PC-3 (cell line): ENCODE measurements around the gene PI4KA. TPM values are rescaled to one million over a fixed set of nuclear protein-coding genes. Genes with fewer than 3 reads are reported as not detected.

Experiments
- ATAC-seq: fragments of 200-7000 bp; cut with Tn5 transposase; 2 replicates; pipeline ENCODE4 v1.9.1; 2020; ENCODE audit warnings: mild to moderate bottlenecking, moderate library complexity
- BruUV-seq: library from RNA; stranded (reverse); fragments of 400-500 nt; replicated peaks from 2 replicates; lab custom pipeline; 2021; lab: Mats Ljungman, UMichigan
- CTCF ChIA-PET: fragments of 300-600 bp; sonication (Branson Sonifier 250); formaldehyde crosslinking; loops from one replicate; lab custom pipeline; 2022; ENCODE audit warnings: antibody characterized with exemption; lab: Charles Lee
- POLR2A ChIA-PET: fragments of 300-600 bp; sonication (Branson Sonifier 250); formaldehyde crosslinking; loops from one replicate; lab custom pipeline; 2022; ENCODE audit warnings: antibody characterized with exemption; ENCODE audit not compliant: unreplicated experiment; lab: Charles Lee
- DNase-seq: peaks from one replicate; pipeline ENCODE4 v3.0.0-alpha.2; 2015
- H2AFZ ChIP-seq: fragments of 300-600 bp; sonication (generic); 2 replicates; pipeline ENCODE4 v1.6.0; 2016; ENCODE audit warnings: antibody characterized with exemption, low read length
- H3F3A ChIP-seq: fragments of 300-600 bp; sonication (generic); one replicate; pipeline ENCODE4 v1.6.0; 2017; ENCODE audit warnings: antibody characterized with exemption, low read length, control low read depth, mild to moderate bottlenecking; ENCODE audit not compliant: unreplicated experiment
- H3K27ac ChIP-seq: fragments of 300-600 bp; sonication (generic); 2 replicates; pipeline ENCODE4 v1.5.1; 2016; ENCODE audit warnings: mild to moderate bottlenecking, low read length
- H3K27me3 ChIP-seq: fragments of 300-600 bp; sonication (generic); 2 replicates; pipeline ENCODE4 v1.6.1; 2016; ENCODE audit warnings: low read length, mixed read lengths
- H3K36me3 ChIP-seq: fragments of 300-600 bp; sonication (generic); 2 replicates; pipeline ENCODE4 v1.6.1; 2016; ENCODE audit warnings: low read depth, mixed run types, low read length, mixed read lengths
- H3K4me1 ChIP-seq: fragments of 300-600 bp; sonication (generic); 2 replicates; pipeline ENCODE4 v1.5.1; 2016; ENCODE audit warnings: low read length; ENCODE audit not compliant: insufficient read depth
- H3K4me2 ChIP-seq: fragments of 300-600 bp; sonication (generic); 2 replicates; pipeline ENCODE4 v1.6.0; 2016; ENCODE audit warnings: low read length
- H3K4me3 ChIP-seq: fragments of 300-600 bp; sonication (generic); 2 replicates; pipeline ENCODE4 v1.5.1; 2016; ENCODE audit warnings: mild to moderate bottlenecking, low read length, mixed read lengths
- H3K79me2 ChIP-seq: fragments of 300-600 bp; sonication (generic); 2 replicates; pipeline ENCODE4 v1.6.1; 2017; ENCODE audit warnings: low read length, mixed read lengths
- H3K9ac ChIP-seq: fragments of 300-600 bp; sonication (generic); 2 replicates; pipeline ENCODE4 v1.6.0; 2016; ENCODE audit warnings: mild to moderate bottlenecking, low read length
- H3K9me2 ChIP-seq: fragments of 300-600 bp; sonication (generic); replicated peaks from 2 replicates; pipeline ENCODE4 v1.6.1; 2016; ENCODE audit warnings: mixed run types, low read length, mixed read lengths
- H3K9me3 ChIP-seq: fragments of 300-600 bp; sonication (generic); 2 replicates; pipeline ENCODE4 v1.6.1; 2016; ENCODE audit warnings: low read length, mixed read lengths
- H4K20me1 ChIP-seq: fragments of 300-600 bp; sonication (generic); 2 replicates; pipeline ENCODE4 v1.6.1; 2016; ENCODE audit warnings: low read length, mixed read lengths
- EZH2 ChIP-seq: fragments of 300-600 bp; sonication (generic); IDR thresholded peaks from one replicate; pipeline ENCODE4 v1.6.1; 2017; ENCODE audit warnings: antibody characterized with exemption, mild to moderate bottlenecking, low read length; ENCODE audit not compliant: unreplicated experiment
- EZH2phosphoT487 ChIP-seq: fragments of 300-600 bp; sonication (generic); IDR thresholded peaks from 2 replicates; pipeline ENCODE4 v1.6.1; 2018; ENCODE audit warnings: mild to moderate bottlenecking, antibody characterized with exemption, low read length, borderline replicate concordance
- intact Hi-C: fragments of 100-400 bp; cut with micrococcal nuclease; formaldehyde crosslinking; loops from 2 replicates; pipeline ENCODE4 v1.9.0; 2023
- total RNA-seq: library from RNA; depleted of rRNA; stranded (reverse); fragments of >200 nt; gene quantifications from 2 replicates; pipeline ENCODE4 v1.2.3, GENCODE V29; 2014
- TF ChIP-seq, protein P1 (sequence below): fragments of 300-600 bp; sonication (generic); conservative IDR thresholded peaks from 2 replicates; pipeline ENCODE4 v1.5.1; 2017; ENCODE audit warnings: antibody characterized with exemption, low read depth, mild to moderate bottlenecking, low read length

Gene PI4KA
- total RNA-seq, 1 experiment from 2014 or later, result 39.7 TPM

GRCh38 chr22:20866736-20867135 lies 8.1 kb upstream of the PI4KA start:
- Histone ChIP-seq H3K27ac (no peak overlapping the region), H3K4me3 (no peak overlapping the region), H3K79me2 (peaks cover 3% of the 10 kb centered on the region; the same call in 1 of the 2 replicates), H2AFZ (no peak overlapping the region), H3K27me3 (no peaks in the 10 kb centered on the region), H3K36me3 (no peaks in the 10 kb centered on the region; the same call in 1 of the 2 replicates), H3K4me1 (peaks cover 4% of the 10 kb centered on the region), H3F3A (no peaks in the 10 kb centered on the region), H3K9me3 (no peaks in the 10 kb centered on the region), H4K20me1 (no peaks in the 10 kb centered on the region), H3K9me2 (no peaks in the 10 kb centered on the region), H3K9ac (no peak overlapping the region), H3K4me2 (no peak overlapping the region)
- TF ChIP-seq EZH2, result no peak
- TF ChIP-seq, protein P1, sequence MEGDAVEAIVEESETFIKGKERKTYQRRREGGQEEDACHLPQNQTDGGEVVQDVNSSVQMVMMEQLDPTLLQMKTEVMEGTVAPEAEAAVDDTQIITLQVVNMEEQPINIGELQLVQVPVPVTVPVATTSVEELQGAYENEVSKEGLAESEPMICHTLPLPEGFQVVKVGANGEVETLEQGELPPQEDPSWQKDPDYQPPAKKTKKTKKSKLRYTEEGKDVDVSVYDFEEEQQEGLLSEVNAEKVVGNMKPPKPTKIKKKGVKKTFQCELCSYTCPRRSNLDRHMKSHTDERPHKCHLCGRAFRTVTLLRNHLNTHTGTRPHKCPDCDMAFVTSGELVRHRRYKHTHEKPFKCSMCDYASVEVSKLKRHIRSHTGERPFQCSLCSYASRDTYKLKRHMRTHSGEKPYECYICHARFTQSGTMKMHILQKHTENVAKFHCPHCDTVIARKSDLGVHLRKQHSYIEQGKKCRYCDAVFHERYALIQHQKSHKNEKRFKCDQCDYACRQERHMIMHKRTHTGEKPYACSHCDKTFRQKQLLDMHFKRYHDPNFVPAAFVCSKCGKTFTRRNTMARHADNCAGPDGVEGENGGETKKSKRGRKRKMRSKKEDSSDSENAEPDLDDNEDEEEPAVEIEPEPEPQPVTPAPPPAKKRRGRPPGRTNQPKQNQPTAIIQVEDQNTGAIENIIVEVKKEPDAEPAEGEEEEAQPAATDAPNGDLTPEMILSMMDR, result no peak
- TF ChIP-seq EZH2phosphoT487, result no peak
- ChIA-PET CTCF (no interaction called here), POLR2A (no interaction called here)
- DNase-seq (no peak), ATAC-seq (no peak)
- BruUV-seq, result no TSS peak
- intact Hi-C loops, result no loop called here

DNA sequence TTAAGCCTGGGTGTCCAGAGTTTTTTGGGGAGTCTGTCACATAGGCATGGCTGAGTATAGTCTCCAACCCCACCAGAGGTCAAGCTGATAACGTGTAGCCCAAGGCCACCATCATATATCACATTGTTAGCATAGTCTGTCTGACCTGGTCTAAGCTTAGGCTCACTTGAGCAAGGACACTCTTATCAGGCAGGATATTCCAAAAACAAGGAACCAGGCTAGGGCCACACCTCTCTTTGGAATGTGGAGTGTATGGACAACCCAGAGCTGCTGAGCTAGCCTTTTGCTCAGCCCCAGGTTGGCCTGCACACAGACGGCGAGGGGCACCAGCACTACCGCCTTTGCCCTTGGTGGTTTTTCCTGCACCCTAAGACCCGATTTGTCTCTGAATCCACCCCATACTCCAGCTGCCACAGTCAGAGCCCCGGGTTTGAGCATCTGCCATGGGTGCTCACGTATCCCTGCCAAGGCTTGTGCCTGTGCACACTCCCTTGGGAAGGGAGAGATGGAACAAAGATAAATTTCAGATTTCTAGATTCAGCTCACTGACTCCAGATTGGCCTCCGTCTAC lies 7.3 kb upstream of the PI4KA start:
- H3F3A ChIP-seq, result no peaks in the 10 kb centered on the region
- no peak overlapping the region for H3K27ac ChIP-seq
- CTCF ChIA-PET, result no interaction called here
- peaks cover 4% of the 10 kb centered on the region for H3K4me1 ChIP-seq
- no peak overlapping the region for H2AFZ ChIP-seq
- no peaks in the 10 kb centered on the region for H3K27me3 ChIP-seq
- H4K20me1 ChIP-seq, result no peaks in the 10 kb centered on the region
- no peaks in the 10 kb centered on the region; the same call in 1 of the 2 replicates for H3K36me3 ChIP-seq
- H3K9me3 ChIP-seq, result no peaks in the 10 kb centered on the region
- H3K4me3 ChIP-seq, result no peak overlapping the region
- no peak overlapping the region for H3K4me2 ChIP-seq
- peak; percentile 56; the same call in 1 of the 2 replicates for ATAC-seq
- peaks cover 3% of the 10 kb centered on the region; the same call in 1 of the 2 replicates for H3K79me2 ChIP-seq
- TF ChIP-seq, protein P1, result no peak
- TF ChIP-seq EZH2, result no peak
- TF ChIP-seq EZH2phosphoT487, result no peak
- H3K9ac ChIP-seq, result no peak overlapping the region
- BruUV-seq, result no TSS peak
- H3K9me2 ChIP-seq, result no peaks in the 10 kb centered on the region
- POLR2A ChIA-PET, result no interaction called here
- intact Hi-C loops, result no loop called here
- no peak for DNase-seq

GRCh38 chr22:20865331-20865730 lies 6.7 kb upstream of the PI4KA start:
- H3F3A ChIP-seq, result no peaks in the 10 kb centered on the region
- TF ChIP-seq EZH2, result no peak
- TF ChIP-seq, protein P1, result no peak
- TF ChIP-seq EZH2phosphoT487, result no peak
- CTCF ChIA-PET, result no interaction called here
- H3K4me1 ChIP-seq, result peaks cover 4% of the 10 kb centered on the region
- H2AFZ ChIP-seq, result no peak overlapping the region
- POLR2A ChIA-PET, result no interaction called here
- no peak overlapping the region for H3K4me2 ChIP-seq
- no TSS peak for BruUV-seq
- H4K20me1 ChIP-seq, result no peaks in the 10 kb centered on the region
- H3K9me3 ChIP-seq, result no peaks in the 10 kb centered on the region
- H3K36me3 ChIP-seq, result no peaks in the 10 kb centered on the region; the same call in 1 of the 2 replicates
- H3K79me2 ChIP-seq, result peaks cover 3% of the 10 kb centered on the region; the same call in 1 of the 2 replicates
- intact Hi-C loops, result no loop called here
- no peak overlapping the region for H3K4me3 ChIP-seq
- ATAC-seq (no peak), DNase-seq (no peak)
- no peak overlapping the region for H3K9ac ChIP-seq
- no peaks in the 10 kb centered on the region for H3K27me3 ChIP-seq
- no peak overlapping the region for H3K27ac ChIP-seq
- H3K9me2 ChIP-seq, result no peaks in the 10 kb centered on the region
